NCI-H2227 treated with DMSO at 0.1 percent for 48 hours (cell line): Measurements from ENCODE around the gene FITM1.

Source experiments
- DNase-seq: peaks from one replicate; lab custom pipeline; 2025; lab: John Stamatoyannopoulos, UW

FITM1 gene

GRCh38 chr14:24130380-24130716, at the start of gene FITM1:
Gene FITM1 (plus strand): TSS chr14:24130659. CDS start chr14:24131564, 905 bp downstream.
- no peak for DNase-seq

GRCh38 chr14:24080888-24081738, 49.3 kb upstream of the FITM1 start:
- DNase-seq: peak; percentile 61

- no peak for DNase-seq
These were observed 48.7 kb upstream of the FITM1 start for GRCh38 chr14:24081739-24082211.

- no peak for DNase-seq
These were observed 47.9 kb upstream of the FITM1 start for GRCh38 chr14:24082411-24083080.

GRCh38 chr14:24083462-24083861, 47.0 kb upstream of the FITM1 start:
- DNase-seq: no peak

GRCh38 chr14:24084440-24084839, 46.0 kb upstream of the FITM1 start:
- DNase-seq: no peak

- DNase-seq: no peak
These were observed 45.2 kb upstream of the FITM1 start for GRCh38 chr14:24085215-24085614.

- DNase-seq: no peak
These were observed 44.1 kb upstream of the FITM1 start for GRCh38 chr14:24086193-24086955.

GRCh38 chr14:24087004-24087403, 43.5 kb upstream of the FITM1 start:
- no peak for DNase-seq

GRCh38 chr14:24088095-24088494, 42.4 kb upstream of the FITM1 start:
- no peak for DNase-seq

- no peak for DNase-seq
These were observed 40.6 kb upstream of the FITM1 start for GRCh38 chr14:24089890-24090289.

GRCh38 chr14:24092110-24092504, 38.4 kb upstream of the FITM1 start:
- no peak for DNase-seq

GRCh38 chr14:24092505-24093206, 37.8 kb upstream of the FITM1 start:
- DNase-seq: no peak

GRCh38 chr14:24093207-24093900, 37.1 kb upstream of the FITM1 start:
- DNase-seq: no peak

- peak; percentile 84 for DNase-seq
These were observed 36.3 kb upstream of the FITM1 start, which contains the start of gene PCK2 for GRCh38 chr14:24093901-24094840. Gene PCK2 (plus strand): TSS chr14:24094311. CDS start chr14:24094406, 95 bp downstream.

- no peak for DNase-seq
These were observed 35.6 kb upstream of the FITM1 start for GRCh38 chr14:24094841-24095270.

GRCh38 chr14:24095271-24096068, 35.0 kb upstream of the FITM1 start:
- peak; percentile 27 for DNase-seq

- DNase-seq: no peak
These were observed 33.8 kb upstream of the FITM1 start for GRCh38 chr14:24096545-24097181.
